ENCODE measurements around the gene TUBGCP5.

DNA sequence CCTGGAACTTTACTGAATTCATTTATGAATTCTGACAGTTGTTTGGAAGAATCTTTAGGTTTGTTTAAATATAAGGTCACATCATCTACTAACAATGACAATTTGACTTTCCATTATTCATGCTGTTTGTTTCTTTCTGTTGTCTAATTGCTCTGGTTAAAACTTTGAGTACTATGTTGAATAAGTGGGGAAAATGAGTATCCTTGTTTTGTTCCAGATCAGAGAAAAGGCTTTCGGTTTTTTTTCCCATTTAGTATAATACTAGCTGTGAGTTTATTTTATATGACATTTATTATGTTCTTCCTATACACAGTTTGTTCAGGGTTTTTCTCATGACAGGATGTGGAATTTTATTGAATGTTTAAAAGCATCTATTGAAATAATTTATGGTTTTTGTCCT, 11.3 kb upstream of the TUBGCP5 start:
- TF ChIP-seq YY1 (IDR thresholded peaks at IDR 0.05; ENCODE audit: insufficient read depth, insufficient read length) (no peak), SUZ12 (IDR thresholded peaks at IDR 0.05; ENCODE audit: extremely low read depth, insufficient read depth, insufficient read length) (no peak), ZNF274 (IDR thresholded peaks at IDR 0.05; ENCODE audit: low read depth, low read length) (no peak)

All from NT2/D1 (cell line).